Glutamatergic neuron (in vitro differentiated cells): ENCODE measurements around the gene SRM. TPM values are rescaled to one million over a fixed set of nuclear protein-coding genes. Genes with fewer than 3 reads are reported as not detected.

Experiments
- DNase-seq: peaks from one replicate; pipeline ENCODE4 v3.0.0; 2022
- H3K27ac Mint-ChIP-seq: one replicate; pipeline ENCODE4 v1.8.0; 2020; ENCODE audit warnings: mild to moderate bottlenecking, mixed read lengths, inconsistent platforms; ENCODE audit not compliant: unreplicated experiment
- H3K27me3 Mint-ChIP-seq: one replicate; pipeline ENCODE4 v1.8.0; 2020; ENCODE audit warnings: mild to moderate bottlenecking, moderate library complexity, mixed read lengths, inconsistent platforms; ENCODE audit not compliant: unreplicated experiment
- H3K36me3 Mint-ChIP-seq: one replicate; pipeline ENCODE4 v1.8.0; 2020; ENCODE audit warnings: mild to moderate bottlenecking, mixed read lengths, inconsistent platforms; ENCODE audit not compliant: unreplicated experiment
- H3K4me1 Mint-ChIP-seq: one replicate; pipeline ENCODE4 v1.8.0; 2020; ENCODE audit warnings: mild to moderate bottlenecking, low read depth, mixed read lengths, inconsistent platforms; ENCODE audit not compliant: unreplicated experiment
- H3K4me3 Mint-ChIP-seq: one replicate; pipeline ENCODE4 v1.8.0; 2020; ENCODE audit warnings: mild to moderate bottlenecking, mixed read lengths, inconsistent platforms; ENCODE audit not compliant: unreplicated experiment
- H3K9me3 Mint-ChIP-seq: one replicate; pipeline ENCODE4 v1.8.0; 2020; ENCODE audit warnings: mild to moderate bottlenecking, moderate library complexity, mixed read lengths, inconsistent platforms; ENCODE audit not compliant: unreplicated experiment
- CTCF ChIP-seq: fragments of 200-600 bp; sonication (generic); IDR thresholded peaks from one replicate; pipeline ENCODE4 v1.5.0; 2021; ENCODE audit not compliant: partially characterized antibody, unreplicated experiment
- total RNA-seq: library from RNA; stranded (reverse); fragmentation: NEBNext Ultra II Directional; extraction: Animal tissue kit (Norgen Biotek cat#: 25700); gene quantifications from one replicate; pipeline ENCODE4 v1.2.1, GENCODE V29; 2021; ENCODE audit not compliant: unreplicated experiment

The SRM gene
- total RNA-seq, 1 donor from 2014 or later, result 79.4 TPM

DNA sequence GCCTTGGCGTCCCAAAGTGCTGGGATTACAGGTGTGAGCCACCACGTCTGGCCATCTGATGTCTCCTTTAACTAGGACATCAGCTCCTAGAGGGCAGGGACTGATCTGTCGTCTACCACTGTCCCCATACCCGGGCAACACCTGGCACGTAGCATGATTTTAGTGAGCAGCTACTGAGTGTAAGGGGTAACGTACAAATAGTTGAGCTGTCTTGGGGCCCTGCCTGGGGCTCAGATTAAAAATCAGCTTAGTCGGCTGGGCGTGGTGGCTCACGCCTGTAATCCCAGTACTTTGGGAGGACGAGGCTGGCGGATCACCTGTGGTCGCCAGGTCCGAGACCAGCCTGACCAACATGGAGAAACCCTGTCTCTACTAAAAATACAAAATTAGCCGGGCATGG lies 1.8 kb downstream of the SRM start:
- Mint-ChIP-seq H3K9me3 (peaks cover 4% of the 10 kb centered on the region), H3K36me3 (no peaks in the 10 kb centered on the region), H3K4me1 (peaks cover 8% of the 10 kb centered on the region), H3K4me3 (no peak overlapping the region), H3K27me3 (peaks cover 5% of the 10 kb centered on the region), H3K27ac (no peak overlapping the region)
- no peak for DNase-seq
- no peak for TF ChIP-seq CTCF

DNA sequence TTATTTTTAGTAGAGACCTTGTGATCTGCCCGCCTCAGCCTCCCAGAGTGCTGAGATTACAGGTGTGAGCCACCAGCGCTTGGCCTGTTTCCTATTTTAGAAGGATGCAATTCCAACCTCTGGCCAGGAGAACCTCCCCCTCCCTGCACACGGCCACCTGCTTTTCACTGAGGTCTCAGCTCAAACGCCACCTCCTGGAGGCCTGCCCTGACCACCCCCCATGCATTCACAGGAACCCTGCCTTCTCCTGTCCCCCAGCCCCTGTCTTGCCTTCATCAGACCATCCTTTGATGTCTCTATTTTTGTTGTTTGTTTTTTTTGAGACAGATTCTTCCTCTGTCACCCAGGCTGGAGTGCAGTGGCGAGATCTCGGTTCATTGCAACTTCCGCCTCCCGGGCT lies 2.3 kb downstream of the SRM start:
- Mint-ChIP-seq H3K4me1 (peaks cover 11% of the 10 kb centered on the region), H3K4me3 (no peak overlapping the region), H3K27ac (no peak overlapping the region), H3K9me3 (peaks cover 7% of the 10 kb centered on the region), H3K27me3 (peaks cover 5% of the 10 kb centered on the region), H3K36me3 (no peaks in the 10 kb centered on the region)
- no peak for TF ChIP-seq CTCF
- DNase-seq, result no peak

DNA sequence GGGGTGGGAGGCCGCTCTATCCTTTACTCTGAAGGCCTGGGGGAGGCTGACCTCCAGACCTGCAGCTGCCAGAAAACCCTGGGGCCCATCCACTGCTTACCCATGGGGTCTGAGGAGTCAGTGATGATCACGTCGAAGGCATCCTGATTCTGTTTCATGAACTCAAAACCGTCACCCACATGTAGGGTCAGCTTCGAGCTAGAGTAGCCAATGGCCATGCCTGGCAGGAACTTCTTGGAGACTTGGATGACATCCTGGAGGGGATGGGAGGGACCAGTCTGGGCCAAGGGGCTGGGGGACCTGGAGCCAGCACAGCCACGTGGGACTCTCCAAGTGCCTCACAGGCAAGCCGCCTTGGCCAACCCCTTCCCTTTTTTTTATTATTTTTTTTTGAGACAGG lies 3.3 kb downstream of the SRM start:
- peaks cover 20% of the 10 kb centered on the region for H3K4me1 Mint-ChIP-seq
- no peak overlapping the region for H3K27ac Mint-ChIP-seq
- H3K27me3 Mint-ChIP-seq, result peaks cover 5% of the 10 kb centered on the region
- no peak for DNase-seq
- H3K9me3 Mint-ChIP-seq, result peaks cover 7% of the 10 kb centered on the region
- no peak for TF ChIP-seq CTCF
- no peak overlapping the region for H3K4me3 Mint-ChIP-seq
- H3K36me3 Mint-ChIP-seq, result no peaks in the 10 kb centered on the region

DNA sequence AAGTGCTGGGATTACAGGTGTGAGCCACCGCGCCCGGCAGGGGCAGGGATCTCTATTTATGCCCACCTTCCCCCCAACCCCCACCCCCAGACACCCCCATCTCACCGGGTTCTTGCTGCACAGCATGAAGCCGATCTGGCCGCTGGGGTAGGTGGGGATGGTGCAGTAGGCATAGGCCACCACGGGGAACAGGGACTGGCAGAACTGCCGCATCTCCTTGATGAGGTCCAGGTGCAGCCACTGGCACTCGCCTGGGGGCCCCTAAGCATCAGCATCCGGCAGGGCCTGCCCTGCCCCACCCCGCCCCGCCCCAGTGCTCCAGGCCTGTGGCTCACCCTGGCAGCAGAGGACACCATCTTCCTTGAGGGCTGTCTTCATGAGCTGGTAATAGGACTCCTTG lies 4.1 kb downstream of the SRM start:
- Mint-ChIP-seq H3K9me3 (peaks cover 4% of the 10 kb centered on the region), H3K4me1 (peaks cover 20% of the 10 kb centered on the region), H3K27me3 (peaks cover 5% of the 10 kb centered on the region), H3K36me3 (no peaks in the 10 kb centered on the region), H3K4me3 (no peak overlapping the region), H3K27ac (no peak overlapping the region)
- TF ChIP-seq CTCF, result no peak
- DNase-seq, result no peak

GRCh38 chr1:11054666-11055065 lies 5.2 kb downstream of the SRM start:
- Mint-ChIP-seq H3K27me3 (peaks cover 2% of the 10 kb centered on the region), H3K36me3 (no peaks in the 10 kb centered on the region), H3K9me3 (peaks cover 3% of the 10 kb centered on the region), H3K27ac (no peak overlapping the region), H3K4me3 (no peak overlapping the region), H3K4me1 (peaks cover 19% of the 10 kb centered on the region)
- no peak for DNase-seq
- no peak for TF ChIP-seq CTCF
